DOHH2 (cell line): ENCODE measurements around the gene COLEC11.

Source experiments
- H3F3A ChIP-seq: fragments of 200-600 bp; sonication (generic), shearing (Covaris generic); 2 replicates; pipeline ENCODE4 v1.6.0; 2016; ENCODE audit warnings: antibody characterized with exemption, mild to moderate bottlenecking; ENCODE audit not compliant: control insufficient read depth, insufficient read depth
- H3K27ac ChIP-seq: fragments of 200-600 bp; sonication (generic); 2 replicates; pipeline ENCODE4 v1.5.1; 2014; ENCODE audit warnings: low read depth, mild to moderate bottlenecking, low read length, moderate library complexity
- H3K27me3 ChIP-seq: fragments of 200-600 bp; sonication (generic); 2 replicates; pipeline ENCODE4 v1.6.1; 2014; ENCODE audit warnings: mild to moderate bottlenecking, low read length, mixed read lengths; ENCODE audit not compliant: control insufficient read depth
- H3K36me3 ChIP-seq: fragments of 200-600 bp; sonication (generic); 2 replicates; pipeline ENCODE4 v1.6.1; 2014; ENCODE audit warnings: mild to moderate bottlenecking, low read length, moderate library complexity, mixed read lengths; ENCODE audit not compliant: control insufficient read depth
- H3K4me1 ChIP-seq: fragments of 200-600 bp; sonication (generic); 2 replicates; pipeline ENCODE4 v1.6.1; 2014; ENCODE audit warnings: mild to moderate bottlenecking, low read length, mixed read lengths; ENCODE audit not compliant: control insufficient read depth
- H3K4me2 ChIP-seq: fragments of 200-600 bp; sonication (generic); 2 replicates; pipeline ENCODE4 v1.6.0; 2014; ENCODE audit warnings: mild to moderate bottlenecking, low read length, moderate library complexity
- H3K4me3 ChIP-seq: fragments of 200-600 bp; sonication (generic); 2 replicates; pipeline ENCODE4 v1.5.1; 2014; ENCODE audit warnings: mild to moderate bottlenecking, low read length, mixed read lengths
- H3K79me2 ChIP-seq: fragments of 200-600 bp; sonication (generic); 2 replicates; pipeline ENCODE4 v1.6.1; 2014; ENCODE audit warnings: mild to moderate bottlenecking, low read length, mixed read lengths; ENCODE audit not compliant: control insufficient read depth
- H3K9me2 ChIP-seq: fragments of 200-600 bp; sonication (generic); replicated peaks from 2 replicates; pipeline ENCODE4 v1.6.1; 2014; ENCODE audit warnings: mild to moderate bottlenecking, low read length, mixed read lengths; ENCODE audit not compliant: control insufficient read depth
- H3K9me3 ChIP-seq: fragments of 200-600 bp; sonication (generic); 2 replicates; pipeline ENCODE4 v1.6.1; 2014; ENCODE audit warnings: antibody characterized with exemption, low read length, mixed read lengths; ENCODE audit not compliant: control insufficient read depth, insufficient read depth
- H4K20me1 ChIP-seq: fragments of 200-600 bp; sonication (generic); 2 replicates; pipeline ENCODE4 v1.6.0; 2014; ENCODE audit warnings: low read depth, mild to moderate bottlenecking, antibody characterized with exemption, low read length, moderate library complexity; ENCODE audit not compliant: control insufficient read depth, insufficient read depth
- EZH2phosphoT487 ChIP-seq: fragments of 200-600 bp; sonication (generic); IDR thresholded peaks from 2 replicates; pipeline ENCODE4 v1.6.1; 2017; ENCODE audit warnings: borderline replicate concordance, mild to moderate bottlenecking, antibody characterized with exemption, low read length, moderate library complexity, mixed read lengths
- TF ChIP-seq, protein P1 (sequence below): fragments of 200-600 bp; sonication (generic); IDR thresholded peaks from one replicate; pipeline ENCODE4 v1.5.1; 2014; ENCODE audit warnings: antibody characterized with exemption, mild to moderate bottlenecking, low read depth, low read length; ENCODE audit not compliant: poor library complexity, severe bottlenecking

Gene COLEC11

DNA sequence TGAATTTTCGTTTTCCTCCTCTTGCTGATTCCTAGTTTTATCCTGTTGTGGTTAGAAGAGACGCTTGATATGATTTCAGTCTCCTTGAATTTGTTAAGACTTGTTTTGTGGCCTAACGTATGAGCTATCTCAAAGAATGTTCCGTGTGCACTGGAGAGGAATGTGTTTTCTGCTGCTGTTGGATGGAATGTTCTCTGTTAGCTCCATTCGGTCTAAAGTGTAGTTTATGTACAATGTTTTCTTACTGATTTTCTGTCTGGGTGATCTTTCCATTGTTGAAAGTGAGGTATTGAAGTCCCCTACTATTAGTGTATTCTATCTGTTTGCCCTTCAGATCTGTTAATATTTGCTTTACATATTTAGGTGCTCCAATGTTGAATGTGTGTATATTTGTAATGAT, 25.9 kb downstream of the COLEC11 start:
- no peaks in the 10 kb centered on the region for H3K36me3 ChIP-seq
- no peaks in the 10 kb centered on the region for H3K27me3 ChIP-seq
- H3F3A ChIP-seq = no peaks in the 10 kb centered on the region
- H3K9me2 ChIP-seq = no peaks in the 10 kb centered on the region
- no peaks in the 10 kb centered on the region for H3K4me1 ChIP-seq
- H3K27ac ChIP-seq = no peak overlapping the region
- TF ChIP-seq, protein P1, sequence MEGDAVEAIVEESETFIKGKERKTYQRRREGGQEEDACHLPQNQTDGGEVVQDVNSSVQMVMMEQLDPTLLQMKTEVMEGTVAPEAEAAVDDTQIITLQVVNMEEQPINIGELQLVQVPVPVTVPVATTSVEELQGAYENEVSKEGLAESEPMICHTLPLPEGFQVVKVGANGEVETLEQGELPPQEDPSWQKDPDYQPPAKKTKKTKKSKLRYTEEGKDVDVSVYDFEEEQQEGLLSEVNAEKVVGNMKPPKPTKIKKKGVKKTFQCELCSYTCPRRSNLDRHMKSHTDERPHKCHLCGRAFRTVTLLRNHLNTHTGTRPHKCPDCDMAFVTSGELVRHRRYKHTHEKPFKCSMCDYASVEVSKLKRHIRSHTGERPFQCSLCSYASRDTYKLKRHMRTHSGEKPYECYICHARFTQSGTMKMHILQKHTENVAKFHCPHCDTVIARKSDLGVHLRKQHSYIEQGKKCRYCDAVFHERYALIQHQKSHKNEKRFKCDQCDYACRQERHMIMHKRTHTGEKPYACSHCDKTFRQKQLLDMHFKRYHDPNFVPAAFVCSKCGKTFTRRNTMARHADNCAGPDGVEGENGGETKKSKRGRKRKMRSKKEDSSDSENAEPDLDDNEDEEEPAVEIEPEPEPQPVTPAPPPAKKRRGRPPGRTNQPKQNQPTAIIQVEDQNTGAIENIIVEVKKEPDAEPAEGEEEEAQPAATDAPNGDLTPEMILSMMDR = no peak
- TF ChIP-seq EZH2phosphoT487 = no peak
- H3K79me2 ChIP-seq = no peaks in the 10 kb centered on the region
- H3K9me3 ChIP-seq = no peaks in the 10 kb centered on the region
- H4K20me1 ChIP-seq = no peaks in the 10 kb centered on the region
- no peak overlapping the region for H3K4me2 ChIP-seq
- H3K4me3 ChIP-seq = no peak overlapping the region

DNA sequence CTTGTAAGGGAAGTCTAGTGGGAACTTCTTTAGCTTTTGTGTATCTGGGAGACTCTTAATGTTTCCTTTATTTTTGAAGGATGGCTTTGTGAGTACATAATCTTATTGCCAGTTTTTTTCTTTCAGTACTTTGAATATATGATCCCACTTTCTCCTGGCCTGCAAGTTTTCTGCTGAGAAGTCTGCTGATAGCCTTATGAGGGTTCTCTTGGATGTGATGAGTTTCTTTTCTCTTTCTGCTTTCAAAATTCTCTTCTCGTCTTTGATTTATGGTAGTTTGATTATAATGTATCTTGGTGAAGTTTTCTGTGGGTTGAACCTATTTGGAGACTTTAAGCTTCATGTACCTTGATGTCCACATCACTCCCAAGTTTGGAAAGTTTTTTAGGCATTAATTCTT, 28.1 kb downstream of the COLEC11 start:
- Histone ChIP-seq H3F3A (no peaks in the 10 kb centered on the region), H3K9me2 (no peaks in the 10 kb centered on the region), H4K20me1 (no peaks in the 10 kb centered on the region), H3K27me3 (no peaks in the 10 kb centered on the region), H3K4me3 (no peak overlapping the region), H3K9me3 (no peaks in the 10 kb centered on the region), H3K36me3 (no peaks in the 10 kb centered on the region), H3K4me2 (no peak overlapping the region), H3K27ac (no peak overlapping the region), H3K4me1 (no peaks in the 10 kb centered on the region), H3K79me2 (no peaks in the 10 kb centered on the region)
- no peak for TF ChIP-seq EZH2phosphoT487
- TF ChIP-seq, protein P1 = no peak

DNA sequence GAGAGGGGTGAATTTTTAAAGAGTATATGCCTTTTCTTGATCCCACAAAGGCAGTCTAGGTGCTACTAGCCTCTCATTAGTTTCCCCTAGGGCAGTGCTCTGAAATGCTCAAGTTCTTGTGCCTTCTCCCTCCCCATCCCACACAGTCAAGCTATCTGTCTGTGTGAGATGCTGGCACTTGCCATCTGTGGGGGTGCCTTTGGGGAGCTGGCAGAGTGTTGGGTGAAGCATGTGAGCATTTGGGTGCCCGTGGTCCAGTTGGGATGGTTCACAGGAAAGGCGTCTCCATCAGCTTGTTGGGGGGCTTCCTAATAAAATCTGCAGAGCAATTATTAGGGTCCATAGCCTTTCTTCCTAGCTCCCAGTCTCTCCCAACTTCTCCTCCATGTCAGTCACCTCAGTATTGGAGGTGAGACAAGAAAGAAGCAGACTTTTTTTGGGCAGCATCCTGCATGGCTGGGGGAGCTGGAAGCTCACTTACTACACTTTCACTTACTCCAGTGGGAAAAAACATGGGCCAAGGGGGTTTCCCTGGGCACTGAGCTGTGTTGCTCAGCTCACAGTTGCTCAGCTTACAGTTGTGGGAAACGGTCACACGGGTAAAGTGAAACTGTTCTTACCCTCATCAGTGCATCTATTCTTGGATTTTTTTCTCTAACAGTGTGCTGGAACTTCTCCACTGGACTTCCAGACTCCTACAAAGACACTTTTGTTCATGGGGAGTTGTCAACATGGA, 29.3 kb downstream of the COLEC11 start:
- H3K27me3 ChIP-seq = no peaks in the 10 kb centered on the region
- no peaks in the 10 kb centered on the region for H3K9me2 ChIP-seq
- no peak overlapping the region for H3K27ac ChIP-seq
- no peaks in the 10 kb centered on the region for H3K4me1 ChIP-seq
- no peaks in the 10 kb centered on the region for H4K20me1 ChIP-seq
- H3F3A ChIP-seq = no peaks in the 10 kb centered on the region
- H3K9me3 ChIP-seq = no peaks in the 10 kb centered on the region
- no peak overlapping the region for H3K4me2 ChIP-seq
- no peak overlapping the region for H3K4me3 ChIP-seq
- no peaks in the 10 kb centered on the region for H3K36me3 ChIP-seq
- no peaks in the 10 kb centered on the region for H3K79me2 ChIP-seq
- TF ChIP-seq EZH2phosphoT487 = no peak
- TF ChIP-seq, protein P1 = no peak

DNA sequence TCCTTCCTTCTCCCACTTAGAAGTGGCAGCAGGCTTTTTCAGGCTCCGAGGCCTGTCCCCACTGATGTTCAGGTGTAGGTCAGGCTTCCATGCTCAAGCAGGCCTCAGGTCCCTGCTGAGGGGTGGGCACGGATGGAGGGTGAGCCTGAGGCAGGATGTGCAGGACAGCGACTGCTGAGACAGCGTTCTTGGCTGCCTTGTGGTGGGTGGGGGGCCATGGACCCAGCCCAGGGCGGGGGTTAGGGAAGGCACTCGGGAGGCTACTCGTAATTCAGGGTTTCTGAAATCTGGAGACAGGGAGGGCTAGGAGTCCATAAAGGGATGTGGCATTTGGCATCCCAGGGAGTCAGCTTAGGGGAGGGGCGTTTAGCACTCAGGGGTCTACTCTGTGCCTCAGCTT, 30.3 kb downstream of the COLEC11 start:
- Histone ChIP-seq H3K9me3 (no peaks in the 10 kb centered on the region), H3K4me1 (no peaks in the 10 kb centered on the region), H3K4me3 (no peak overlapping the region), H3K9me2 (no peaks in the 10 kb centered on the region), H3K36me3 (no peaks in the 10 kb centered on the region), H3F3A (no peaks in the 10 kb centered on the region), H4K20me1 (no peaks in the 10 kb centered on the region), H3K27me3 (no peaks in the 10 kb centered on the region), H3K4me2 (no peak overlapping the region), H3K27ac (no peak overlapping the region), H3K79me2 (no peaks in the 10 kb centered on the region)
- no peak for TF ChIP-seq EZH2phosphoT487
- TF ChIP-seq, protein P1 = no peak
